Measurements from ENCODE around the gene EID2.

EID2 gene

DNA sequence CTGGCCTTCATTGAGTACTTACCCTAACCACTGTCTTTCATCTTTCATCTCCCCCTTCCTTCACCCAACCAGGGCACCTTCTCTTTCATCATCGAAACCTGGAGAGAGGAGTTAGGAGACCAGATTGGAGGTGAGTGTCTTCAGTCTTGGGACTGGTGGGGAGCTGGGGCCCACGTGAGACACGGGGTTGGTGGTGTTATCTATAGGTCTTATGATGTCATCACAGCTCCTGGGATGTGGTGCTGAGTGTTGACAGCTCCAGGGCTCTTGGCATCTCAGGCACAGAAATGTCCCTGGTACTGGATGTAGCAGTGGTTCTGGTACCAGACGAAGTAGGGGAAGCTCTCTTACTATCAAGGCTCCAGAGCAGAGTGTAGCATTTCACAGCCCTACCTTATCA is 39.4 kb downstream of the EID2 start:
- no peak for DNase-seq

DNA sequence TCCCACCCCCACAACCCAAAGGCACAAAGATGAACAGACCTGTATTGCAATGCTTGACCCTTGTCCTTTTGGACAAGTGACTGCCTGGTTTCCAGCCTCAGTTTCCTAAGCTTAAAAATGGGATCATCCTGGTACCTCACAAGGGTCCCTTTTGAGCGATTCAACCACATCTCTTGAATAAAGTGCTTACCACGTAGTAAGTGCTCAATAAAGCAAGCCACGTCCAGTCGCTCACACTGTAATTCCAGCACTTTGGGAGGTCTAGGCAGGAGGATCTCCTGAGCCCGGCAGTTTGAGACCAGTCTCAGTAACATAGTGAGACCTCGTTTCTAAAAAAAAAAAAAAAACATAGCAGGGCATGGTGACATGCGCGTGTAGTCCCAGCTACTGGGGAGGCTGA is 40.0 kb downstream of the EID2 start:
- no peak for DNase-seq

DNA sequence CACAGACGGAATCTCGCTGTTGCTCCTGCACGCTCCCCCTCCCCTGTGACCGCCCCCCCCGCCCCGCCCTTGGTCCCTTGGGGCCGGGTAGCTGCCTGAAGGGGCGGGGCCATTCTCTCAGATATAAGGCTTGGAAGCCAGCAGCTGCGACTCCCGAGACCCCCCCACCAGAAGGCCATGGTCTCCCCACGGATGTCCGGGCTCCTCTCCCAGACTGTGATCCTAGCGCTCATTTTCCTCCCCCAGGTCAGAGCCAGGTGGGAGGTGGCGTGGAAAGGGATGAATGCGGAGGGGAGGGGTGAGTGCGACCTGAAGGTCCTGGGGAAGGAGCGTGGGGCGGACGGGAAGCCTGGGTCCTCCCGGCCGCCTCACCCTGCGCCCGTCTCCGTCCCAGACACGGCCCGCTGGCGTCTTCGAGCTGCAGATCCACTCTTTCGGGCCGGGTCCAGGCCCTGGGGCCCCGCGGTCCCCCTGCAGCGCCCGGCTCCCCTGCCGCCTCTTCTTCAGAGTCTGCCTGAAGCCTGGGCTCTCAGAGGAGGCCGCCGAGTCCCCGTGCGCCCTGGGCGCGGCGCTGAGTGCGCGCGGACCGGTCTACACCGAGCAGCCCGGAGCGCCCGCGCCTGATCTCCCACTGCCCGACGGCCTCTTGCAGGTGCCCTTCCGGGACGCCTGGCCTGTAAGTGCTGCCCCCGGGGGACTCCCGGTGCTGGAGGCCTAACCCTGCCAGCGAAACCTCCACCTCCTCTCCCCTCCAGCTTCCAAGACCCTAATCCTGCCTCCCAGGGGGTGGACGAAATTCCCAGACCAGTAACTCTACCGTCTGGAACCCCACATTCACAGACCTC is 40.9 kb downstream of the EID2 start, which contains the start of gene DLL3:
DLL3 (plus strand) TSS at position 150 of the 845 bp plus-strand sequence; CDS start at position 178, 28 bp downstream.
- no peak for DNase-seq

DNA sequence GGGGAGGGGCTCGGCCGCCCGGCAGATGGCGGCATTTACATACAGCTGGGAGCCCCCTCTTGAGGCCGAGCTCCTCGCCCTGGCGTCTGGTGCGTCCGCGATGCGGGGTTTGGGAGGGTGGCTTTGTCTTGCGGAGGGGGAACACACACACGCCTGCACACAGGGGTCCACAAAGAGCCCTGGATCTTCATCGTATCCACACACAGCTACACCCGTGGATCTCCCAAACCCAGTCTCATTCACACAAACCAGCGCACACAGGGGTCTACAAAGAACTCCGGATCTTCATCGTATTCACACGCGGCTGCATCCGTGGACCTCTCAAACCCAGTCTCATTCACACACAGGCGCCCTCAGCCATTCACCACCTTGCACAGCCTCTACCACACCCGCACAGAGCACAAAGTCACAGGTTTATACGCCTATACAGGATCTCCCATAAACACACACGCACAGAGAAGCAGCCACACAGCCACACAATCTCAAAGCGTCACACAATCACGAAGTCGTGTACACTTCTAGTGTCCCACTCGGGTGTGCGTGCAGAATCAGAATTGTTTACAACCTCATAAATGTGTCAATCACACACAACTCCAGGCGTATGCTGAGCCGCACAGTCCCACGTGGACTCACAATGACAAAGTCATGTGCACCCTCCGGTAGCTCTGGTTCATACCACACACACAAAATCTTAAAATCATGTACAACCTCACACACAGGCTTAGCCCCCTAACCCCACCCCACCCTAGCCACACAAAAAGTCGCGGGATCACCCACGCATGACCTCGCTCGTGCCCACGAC is 41.8 kb downstream of the EID2 start:
- DNase-seq: no peak

DNA sequence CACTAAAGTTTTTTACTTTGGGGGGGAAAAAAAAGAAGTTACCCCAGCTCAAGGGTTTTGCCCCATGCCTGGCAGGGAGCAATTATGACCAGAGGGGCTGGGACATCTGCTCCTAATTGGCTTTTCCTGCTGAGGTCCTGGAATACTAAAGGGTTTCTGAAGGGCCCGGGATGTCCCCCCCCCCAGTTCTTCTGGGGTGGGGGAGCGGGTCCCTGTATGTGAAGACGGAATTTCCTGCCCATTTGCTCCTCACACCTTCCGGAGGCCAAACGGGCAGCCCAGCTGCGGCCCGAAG is 42.3 kb downstream of the EID2 start:
- no peak for DNase-seq

DNA sequence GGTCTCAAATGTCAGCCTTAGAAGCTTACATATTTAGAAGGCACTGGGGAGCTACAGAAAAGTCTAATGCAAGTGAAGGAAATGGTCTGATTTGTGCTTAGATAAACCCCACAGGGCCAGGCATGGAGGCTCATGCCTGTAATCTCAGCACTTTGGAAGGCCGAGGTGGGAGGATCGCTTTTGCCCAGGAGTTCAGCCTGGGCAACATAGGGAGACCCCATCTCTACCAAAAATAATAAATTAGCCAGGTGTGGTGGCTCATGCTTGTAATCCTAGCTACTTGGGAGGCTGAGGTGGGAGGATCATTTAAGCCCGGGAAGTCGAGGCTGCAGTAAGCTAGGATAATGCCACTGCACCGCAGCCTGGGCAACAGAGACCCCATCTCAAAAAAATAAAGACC is 43.9 kb downstream of the EID2 start:
- no peak for DNase-seq

DNA sequence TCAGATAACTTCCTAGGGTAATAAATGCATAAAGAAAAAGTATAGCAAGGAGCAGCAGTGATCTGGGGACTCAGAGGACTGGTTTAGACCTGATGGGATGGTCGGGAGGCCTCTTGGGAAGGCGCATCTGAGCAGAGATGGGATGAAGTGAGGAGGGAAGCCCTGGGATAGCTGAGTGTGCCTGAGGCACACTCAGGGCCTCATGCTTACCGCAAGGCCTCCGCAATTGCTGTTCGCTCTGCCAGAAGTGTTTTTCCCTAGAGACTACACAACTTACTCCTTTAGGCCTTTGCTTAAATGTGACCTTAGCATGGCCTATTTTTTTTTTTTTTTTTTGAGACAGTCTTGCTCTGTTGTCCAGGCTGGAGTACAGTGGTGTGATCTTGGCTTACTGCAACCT is 45.3 kb downstream of the EID2 start:
- no peak for DNase-seq

DNA sequence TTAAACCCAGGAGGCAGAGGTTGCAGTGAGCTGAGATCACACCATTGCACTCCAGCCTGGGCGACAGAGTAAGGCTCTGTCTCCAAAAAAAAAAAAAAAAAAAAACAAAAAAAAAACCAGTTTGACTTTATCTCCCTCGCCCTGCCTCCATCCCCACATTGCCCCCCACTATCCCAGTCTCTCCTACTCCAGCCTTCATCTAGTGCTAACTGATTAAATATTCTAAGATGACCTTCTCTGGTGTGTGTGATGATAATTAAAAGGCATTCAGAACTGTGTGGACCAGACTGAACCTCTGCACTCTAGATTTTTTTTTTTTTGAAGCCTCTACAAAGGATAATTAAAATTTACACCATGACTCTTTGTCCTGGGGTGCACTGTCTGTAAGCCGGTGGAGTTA is 47.2 kb downstream of the EID2 start:
- DNase-seq: no peak

DNA sequence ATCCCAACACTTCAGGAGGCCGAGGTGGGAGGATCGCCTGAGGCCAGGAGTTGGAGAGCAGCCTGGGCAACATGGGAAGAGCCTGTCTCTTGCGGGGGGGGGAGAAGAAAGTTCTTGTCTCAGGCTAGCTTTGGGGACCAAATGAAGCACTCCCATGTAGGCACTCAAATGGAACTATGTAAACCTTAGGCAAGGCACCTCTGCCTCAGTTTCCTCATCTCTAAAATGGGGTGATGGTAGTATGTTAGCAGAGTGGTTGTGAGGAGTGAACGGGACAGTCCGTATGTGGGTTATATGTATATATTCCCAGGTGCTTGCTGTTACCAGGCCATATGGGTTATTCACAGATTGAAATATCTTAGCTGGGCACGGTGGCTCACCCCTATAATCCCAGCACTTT is 47.7 kb downstream of the EID2 start:
- DNase-seq: no peak

DNA sequence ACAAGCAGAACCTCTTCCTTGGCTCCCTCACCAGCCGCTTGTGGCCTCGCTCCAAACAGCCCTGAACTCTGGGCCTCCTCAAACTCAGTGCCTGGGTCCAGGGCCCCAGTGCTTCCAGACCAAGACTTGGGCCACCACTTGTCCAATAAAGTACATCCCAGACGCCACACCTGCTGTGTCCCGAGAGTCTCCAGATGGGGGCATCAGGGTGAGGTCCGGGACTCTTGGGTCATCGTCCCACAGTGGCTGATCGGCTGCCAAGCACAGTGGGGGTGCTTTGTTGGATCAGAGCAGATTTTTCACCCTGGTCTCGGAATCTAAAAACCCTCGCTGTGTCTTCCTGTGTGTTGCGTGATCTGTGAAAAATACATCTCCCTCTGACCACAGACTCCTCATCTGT is 50.2 kb downstream of the EID2 start:
- no peak for DNase-seq
